ENCODE data around the gene GPS1.

DNA sequence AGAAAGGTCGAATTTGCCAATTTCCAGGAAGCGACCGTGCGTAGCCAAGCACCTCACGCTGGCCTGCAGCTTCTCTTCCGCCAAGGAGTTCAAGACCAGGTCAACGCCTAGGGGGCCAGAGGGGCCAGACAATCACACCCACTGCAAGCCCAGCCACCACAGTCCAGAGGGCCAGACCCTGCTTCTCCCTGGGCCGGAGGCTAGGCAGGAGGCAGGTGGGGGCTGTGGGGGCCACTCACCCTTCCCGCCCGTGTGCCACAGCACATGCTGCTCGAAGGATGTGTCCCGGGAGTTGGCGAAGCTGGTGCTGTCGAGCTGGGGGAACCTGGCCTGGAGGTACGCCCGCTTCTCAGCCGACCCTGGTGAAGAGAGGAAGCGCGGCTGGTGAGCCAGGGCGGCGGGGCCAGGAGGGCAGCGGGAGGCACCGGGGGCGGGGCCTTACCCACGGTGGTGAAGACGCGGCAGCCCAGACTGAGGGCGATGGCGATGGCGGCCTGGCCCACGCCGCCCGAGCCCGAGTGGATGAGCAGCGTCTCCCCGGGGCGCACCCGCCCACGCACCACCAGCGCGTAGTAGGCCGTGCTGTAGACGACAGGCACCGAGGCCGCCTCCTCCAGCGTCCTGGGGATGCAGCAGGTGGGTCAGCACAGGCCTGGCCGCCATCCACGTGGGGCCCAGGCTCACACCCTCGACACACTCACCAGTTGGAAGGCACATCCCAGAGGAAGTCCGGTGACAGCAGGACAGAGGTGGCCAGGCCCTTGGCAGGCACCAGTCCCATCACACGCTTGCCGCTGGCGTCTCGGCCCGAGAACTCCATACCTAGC lies 32.0 kb downstream of the GPS1 start:
- TF ChIP-seq, protein P1, sequence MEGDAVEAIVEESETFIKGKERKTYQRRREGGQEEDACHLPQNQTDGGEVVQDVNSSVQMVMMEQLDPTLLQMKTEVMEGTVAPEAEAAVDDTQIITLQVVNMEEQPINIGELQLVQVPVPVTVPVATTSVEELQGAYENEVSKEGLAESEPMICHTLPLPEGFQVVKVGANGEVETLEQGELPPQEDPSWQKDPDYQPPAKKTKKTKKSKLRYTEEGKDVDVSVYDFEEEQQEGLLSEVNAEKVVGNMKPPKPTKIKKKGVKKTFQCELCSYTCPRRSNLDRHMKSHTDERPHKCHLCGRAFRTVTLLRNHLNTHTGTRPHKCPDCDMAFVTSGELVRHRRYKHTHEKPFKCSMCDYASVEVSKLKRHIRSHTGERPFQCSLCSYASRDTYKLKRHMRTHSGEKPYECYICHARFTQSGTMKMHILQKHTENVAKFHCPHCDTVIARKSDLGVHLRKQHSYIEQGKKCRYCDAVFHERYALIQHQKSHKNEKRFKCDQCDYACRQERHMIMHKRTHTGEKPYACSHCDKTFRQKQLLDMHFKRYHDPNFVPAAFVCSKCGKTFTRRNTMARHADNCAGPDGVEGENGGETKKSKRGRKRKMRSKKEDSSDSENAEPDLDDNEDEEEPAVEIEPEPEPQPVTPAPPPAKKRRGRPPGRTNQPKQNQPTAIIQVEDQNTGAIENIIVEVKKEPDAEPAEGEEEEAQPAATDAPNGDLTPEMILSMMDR (IDR thresholded peaks at IDR 0.05), result no peak
- no peak for TF ChIP-seq POLR2A (IDR thresholded peaks at IDR 0.05)
